HepG2 (cell line): ENCODE results near the gene HPDL. TPM values are rescaled to one million over a fixed set of nuclear protein-coding genes. Genes with fewer than 3 reads are reported as not detected.
A peak's percentile ranks its signal among the peaks of the same experiment; 100 is the strongest.

Source experiments
- AGO2 ChIP-seq: fragments of 200-400 bp; formaldehyde crosslinking; optimal IDR thresholded peaks from 2 replicates; pipeline ENCODE3; 2017; ENCODE audit warnings: mild to moderate bottlenecking, low read depth, low read length, moderate library complexity
- EP300 ChIP-seq, 3 experiments: sonication (generic) in 1 of 3; formaldehyde crosslinking in 1 of 3; IDR thresholded peaks; 2 replicates each; pipeline versions ENCODE4 v1.5.1 to v1.6.1; 2011 to 2020; ENCODE audit warnings: low read depth in 2 of 3, low read length in 2 of 3, borderline replicate concordance in 1 of 3, improper control_type of control experiment in 1 of 3, mild to moderate bottlenecking in 1 of 3, missing genetic modification reagents in 1 of 3, moderate library complexity in 1 of 3
- FOXA1 ChIP-seq, 2 experiments: fragments of 450-650 bp in 1 of 2; sonication (generic) in 1 of 2; formaldehyde crosslinking in 1 of 2; IDR thresholded peaks; 2 replicates each; pipeline versions ENCODE4 v1.4.0 to v1.6.1; 2016 to 2020; ENCODE audit warnings: missing genetic modification reagents in 1 of 2
- KLF9 ChIP-seq: IDR thresholded peaks from 2 replicates; pipeline ENCODE4 v1.6.1; 2016; ENCODE audit warnings: low read depth
- KMT2A ChIP-seq: sonication (generic); formaldehyde crosslinking; IDR thresholded peaks from 2 replicates; pipeline ENCODE4 v1.4.0; 2020; ENCODE audit warnings: missing genetic modification reagents
- NCOA1 ChIP-seq: sonication (generic); formaldehyde crosslinking; IDR thresholded peaks from 2 replicates; pipeline ENCODE4 v1.9.0; 2021; ENCODE audit warnings: missing genetic modification reagents
- RELA ChIP-seq: sonication (generic); formaldehyde crosslinking; IDR thresholded peaks from 2 replicates; pipeline ENCODE4 v1.4.0; 2020; ENCODE audit warnings: missing genetic modification reagents
- TAF15 ChIP-seq: fragments of 200-400 bp; formaldehyde crosslinking; IDR thresholded peaks from one replicate; pipeline ENCODE4 v1.6.1; 2018; ENCODE audit warnings: mild to moderate bottlenecking, low read depth, low read length; ENCODE audit not compliant: poor library complexity, severe bottlenecking
- TBL1XR1 ChIP-seq: fragments of 150-350 bp; IDR thresholded peaks from 2 replicates; pipeline ENCODE4 v1.6.1; 2014; ENCODE audit warnings: borderline replicate concordance, low read length; ENCODE audit not compliant: partially characterized antibody
- YEATS2 ChIP-seq: sonication (generic); formaldehyde crosslinking; IDR thresholded peaks from 2 replicates; pipeline ENCODE4 v1.4.0; 2020; ENCODE audit warnings: missing genetic modification reagents, borderline replicate concordance
- ZFX ChIP-seq: sonication (generic); formaldehyde crosslinking; IDR thresholded peaks from 2 replicates; pipeline ENCODE4 v1.4.0; 2020; ENCODE audit warnings: mild to moderate bottlenecking, low read depth, missing genetic modification reagents, moderate library complexity
- ZNF333 ChIP-seq: sonication (generic); formaldehyde crosslinking; IDR thresholded peaks from 2 replicates; pipeline ENCODE4 v1.4.0; 2020; ENCODE audit warnings: mild to moderate bottlenecking, missing genetic modification reagents, borderline replicate concordance
- ZNF496 ChIP-seq: sonication (generic); formaldehyde crosslinking; IDR thresholded peaks from 2 replicates; pipeline ENCODE4 v1.8.1; 2023; ENCODE audit warnings: mild to moderate bottlenecking, moderate library complexity, missing genetic modification reagents; ENCODE audit not compliant: insufficient replicate concordance
- ZNF501 ChIP-seq: sonication (generic); formaldehyde crosslinking; IDR thresholded peaks from 2 replicates; pipeline ENCODE4 v1.5.1; 2020; ENCODE audit warnings: mild to moderate bottlenecking, moderate library complexity, missing genetic modification reagents
- ZNF510 ChIP-seq: sonication (generic); formaldehyde crosslinking; IDR thresholded peaks from 2 replicates; pipeline ENCODE4 v1.4.0; 2020; ENCODE audit warnings: low read depth, mild to moderate bottlenecking, missing genetic modification reagents
- ZNF589 ChIP-seq: sonication (generic); formaldehyde crosslinking; conservative IDR thresholded peaks from 2 replicates; pipeline ENCODE4 v1.8.0; 2022; ENCODE audit warnings: mild to moderate bottlenecking, moderate library complexity, missing genetic modification reagents
- polyA plus RNA-seq, 8 experiments: library from polyadenylated mRNA; depleted of rRNA in 3 of 8; stranded (reverse) in 7 of 8; unstranded in 1 of 8; fragments of >200 nt; fragmentation: Illumina TruSeq in 4 of 8; extraction: Trizol in 4 of 8; gene quantifications; 2 replicates each; pipeline versions ENCODE4 v1.2.1 to v1.2.3, GENCODE V29; 2011 to 2016; ENCODE audit warnings: low read depth in 4 of 8, missing spikeins in 1 of 8, mixed read lengths in 1 of 8; ENCODE audit not compliant: insufficient read depth in 1 of 8
- total RNA-seq, 5 experiments: library from RNA; depleted of rRNA; stranded (reverse); fragments of >200 nt; fragmentation: Illumina TruSeq; extraction: Trizol; gene quantifications; 2 replicates each; pipeline ENCODE4 v1.2.3, GENCODE V29; 2016; ENCODE audit warnings: low read depth in 1 of 5
- TF ChIP-seq, protein P1 (sequence below): sonication (generic); formaldehyde crosslinking; IDR thresholded peaks from 2 replicates; pipeline ENCODE4 v1.8.0; 2022; ENCODE audit warnings: missing genetic modification reagents, mild to moderate bottlenecking, inconsistent platforms, borderline replicate concordance
- TF ChIP-seq, protein P2 (sequence below): IDR thresholded peaks from 2 replicates; pipeline ENCODE4 v1.6.1; 2016; ENCODE audit warnings: mild to moderate bottlenecking, missing biosample characterization, missing genetic modification reagents
- TF ChIP-seq, protein P3 (sequence below): sonication (generic); formaldehyde crosslinking; IDR thresholded peaks from 2 replicates; pipeline ENCODE4 v1.5.0; 2020; ENCODE audit warnings: missing genetic modification reagents
- TF ChIP-seq, protein P4 (sequence below): sonication (generic); formaldehyde crosslinking; IDR thresholded peaks from 2 replicates; pipeline ENCODE4 v1.9.0; 2022; ENCODE audit warnings: low read depth, missing genetic modification reagents
- TF ChIP-seq, protein P5 (sequence below): sonication (generic); formaldehyde crosslinking; IDR thresholded peaks from 2 replicates; pipeline ENCODE4 v1.8.1; 2023; ENCODE audit warnings: missing genetic modification reagents, inconsistent platforms, borderline replicate concordance

HPDL gene
- total and polyA plus RNA-seq, 2 of the 13 experiments (the other 11 are each of a cell fraction or from before 2014, with no cell fraction given), result not detected

DNA sequence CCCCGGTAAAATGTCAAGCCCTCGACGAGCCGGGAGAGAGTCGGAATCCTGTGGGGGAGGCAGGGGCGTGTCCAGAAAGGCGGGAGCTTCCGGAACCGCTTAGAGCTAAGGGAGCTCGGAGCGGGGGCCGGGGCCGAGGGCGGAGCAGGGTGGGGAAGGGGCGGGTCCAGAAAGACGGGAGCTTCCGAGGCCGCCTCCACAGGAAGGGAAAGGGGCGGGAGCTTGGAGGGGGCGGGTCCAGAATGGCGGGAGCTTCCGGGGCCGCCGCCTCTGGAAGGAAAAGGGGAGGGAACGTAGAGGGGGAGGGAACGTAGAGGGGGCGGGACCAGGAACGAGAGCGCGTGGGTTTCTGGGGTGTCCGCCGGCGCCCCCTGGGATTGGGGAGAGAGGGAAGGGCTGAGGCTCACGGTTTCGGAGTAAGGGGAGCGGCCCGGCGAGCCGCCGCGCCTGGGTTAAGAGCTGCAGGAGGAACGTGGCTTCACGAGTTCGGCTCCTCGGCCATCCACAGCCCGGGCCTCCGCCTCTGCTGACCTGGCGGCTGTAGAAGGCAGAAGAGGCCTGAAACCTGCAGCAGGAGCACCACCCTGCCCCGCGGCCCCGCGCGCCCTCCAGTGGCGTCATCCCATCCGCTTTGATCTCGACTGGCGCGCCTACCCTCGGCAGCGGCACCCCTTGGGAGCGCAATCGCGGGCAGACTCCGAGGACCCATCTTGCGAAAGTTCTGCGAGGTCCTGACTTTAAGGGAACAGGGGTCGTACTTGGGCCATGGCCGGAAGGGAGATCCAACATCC is 23.0 kb upstream of the HPDL start (continued):
- TF ChIP-seq EP300 (IDR thresholded peaks at IDR 0.05; ENCODE audit: low read depth in 2 of 2, low read length in 2 of 2), result peak in 1 of 2 experiments; percentile 15; a peak in 1 of 4 replicates
- no peak; the same call in 1 of the 2 replicates for TF ChIP-seq EP300 (CRISPR knock-in tag; IDR thresholded peaks at IDR 0.05; ENCODE audit: borderline replicate concordance)
- peak; percentile 81 for TF ChIP-seq YEATS2
- TF ChIP-seq FOXA1 (IDR thresholded peaks at IDR 0.05), result no peak
- peak; percentile 5; the same call in 1 of the 2 replicates for TF ChIP-seq FOXA1 (CRISPR knock-in tag; IDR thresholded peaks at IDR 0.05)
- TF ChIP-seq ZNF510 (CRISPR knock-in tag), result no peak
- TF ChIP-seq, protein P1, sequence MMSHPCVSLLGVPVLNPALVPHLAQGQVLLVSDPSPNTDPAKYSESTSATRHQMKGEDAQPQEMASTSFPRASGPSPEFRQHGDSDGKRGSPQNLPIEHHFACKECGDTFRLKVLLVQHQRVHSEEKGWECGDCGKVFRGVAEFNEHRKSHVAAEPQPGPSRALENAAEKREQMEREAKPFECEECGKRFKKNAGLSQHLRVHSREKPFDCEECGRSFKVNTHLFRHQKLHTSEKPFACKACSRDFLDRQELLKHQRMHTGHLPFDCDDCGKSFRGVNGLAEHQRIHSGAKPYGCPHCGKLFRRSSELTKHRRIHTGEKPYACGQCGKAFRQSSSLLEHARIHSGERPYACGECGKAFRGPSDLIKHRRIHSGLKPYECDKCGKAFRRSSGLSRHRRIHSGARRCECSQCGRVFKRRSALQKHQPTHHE, result no peak; the same call in 1 of the 2 replicates
- TF ChIP-seq ZNF496, result no peak
- TF ChIP-seq, protein P2, sequence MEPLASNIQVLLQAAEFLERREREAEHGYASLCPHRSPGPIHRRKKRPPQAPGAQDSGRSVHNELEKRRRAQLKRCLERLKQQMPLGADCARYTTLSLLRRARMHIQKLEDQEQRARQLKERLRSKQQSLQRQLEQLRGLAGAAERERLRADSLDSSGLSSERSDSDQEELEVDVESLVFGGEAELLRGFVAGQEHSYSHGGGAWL (CRISPR knock-in tag), result peak; percentile 81
- TF ChIP-seq KLF9 (CRISPR knock-in tag), result no peak
- TF ChIP-seq ZNF501 (CRISPR knock-in tag), result peak; percentile 63; the same call in 1 of the 2 replicates
- TF ChIP-seq NCOA1, result peak; percentile 85
- peak; percentile 87 for TF ChIP-seq AGO2
- TF ChIP-seq, protein P3, sequence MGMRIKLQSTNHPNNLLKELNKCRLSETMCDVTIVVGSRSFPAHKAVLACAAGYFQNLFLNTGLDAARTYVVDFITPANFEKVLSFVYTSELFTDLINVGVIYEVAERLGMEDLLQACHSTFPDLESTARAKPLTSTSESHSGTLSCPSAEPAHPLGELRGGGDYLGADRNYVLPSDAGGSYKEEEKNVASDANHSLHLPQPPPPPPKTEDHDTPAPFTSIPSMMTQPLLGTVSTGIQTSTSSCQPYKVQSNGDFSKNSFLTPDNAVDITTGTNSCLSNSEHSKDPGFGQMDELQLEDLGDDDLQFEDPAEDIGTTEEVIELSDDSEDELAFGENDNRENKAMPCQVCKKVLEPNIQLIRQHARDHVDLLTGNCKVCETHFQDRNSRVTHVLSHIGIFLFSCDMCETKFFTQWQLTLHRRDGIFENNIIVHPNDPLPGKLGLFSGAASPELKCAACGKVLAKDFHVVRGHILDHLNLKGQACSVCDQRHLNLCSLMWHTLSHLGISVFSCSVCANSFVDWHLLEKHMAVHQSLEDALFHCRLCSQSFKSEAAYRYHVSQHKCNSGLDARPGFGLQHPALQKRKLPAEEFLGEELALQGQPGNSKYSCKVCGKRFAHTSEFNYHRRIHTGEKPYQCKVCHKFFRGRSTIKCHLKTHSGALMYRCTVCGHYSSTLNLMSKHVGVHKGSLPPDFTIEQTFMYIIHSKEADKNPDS (CRISPR knock-in tag), result no peak
- TF ChIP-seq ZNF333, result peak; percentile 72; the same call in 1 of the 2 replicates
- TF ChIP-seq, protein P4, sequence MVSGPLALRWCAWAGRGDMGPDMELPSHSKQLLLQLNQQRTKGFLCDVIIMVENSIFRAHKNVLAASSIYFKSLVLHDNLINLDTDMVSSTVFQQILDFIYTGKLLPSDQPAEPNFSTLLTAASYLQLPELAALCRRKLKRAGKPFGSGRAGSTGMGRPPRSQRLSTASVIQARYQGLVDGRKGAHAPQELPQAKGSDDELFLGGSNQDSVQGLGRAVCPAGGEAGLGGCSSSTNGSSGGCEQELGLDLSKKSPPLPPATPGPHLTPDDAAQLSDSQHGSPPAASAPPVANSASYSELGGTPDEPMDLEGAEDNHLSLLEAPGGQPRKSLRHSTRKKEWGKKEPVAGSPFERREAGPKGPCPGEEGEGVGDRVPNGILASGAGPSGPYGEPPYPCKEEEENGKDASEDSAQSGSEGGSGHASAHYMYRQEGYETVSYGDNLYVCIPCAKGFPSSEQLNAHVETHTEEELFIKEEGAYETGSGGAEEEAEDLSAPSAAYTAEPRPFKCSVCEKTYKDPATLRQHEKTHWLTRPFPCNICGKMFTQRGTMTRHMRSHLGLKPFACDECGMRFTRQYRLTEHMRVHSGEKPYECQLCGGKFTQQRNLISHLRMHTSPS (CRISPR knock-in tag), result no peak
- TF ChIP-seq KMT2A, result 0 out of 2 replicates have a peak, but pooled peaks have one; percentile 47
- TF ChIP-seq TBL1XR1, result no peak
- TF ChIP-seq, protein P5, sequence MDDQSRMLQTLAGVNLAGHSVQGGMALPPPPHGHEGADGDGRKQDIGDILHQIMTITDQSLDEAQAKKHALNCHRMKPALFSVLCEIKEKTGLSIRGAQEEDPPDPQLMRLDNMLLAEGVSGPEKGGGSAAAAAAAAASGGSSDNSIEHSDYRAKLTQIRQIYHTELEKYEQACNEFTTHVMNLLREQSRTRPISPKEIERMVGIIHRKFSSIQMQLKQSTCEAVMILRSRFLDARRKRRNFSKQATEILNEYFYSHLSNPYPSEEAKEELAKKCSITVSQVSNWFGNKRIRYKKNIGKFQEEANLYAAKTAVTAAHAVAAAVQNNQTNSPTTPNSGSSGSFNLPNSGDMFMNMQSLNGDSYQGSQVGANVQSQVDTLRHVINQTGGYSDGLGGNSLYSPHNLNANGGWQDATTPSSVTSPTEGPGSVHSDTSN (CRISPR knock-in tag), result no peak
- TF ChIP-seq TAF15, result no peak
- peak; percentile 95 for TF ChIP-seq ZFX (CRISPR knock-in tag)
- no peak; the same call in 1 of the 2 replicates for TF ChIP-seq ZNF589
- TF ChIP-seq RELA (CRISPR knock-in tag), result 0 out of 2 replicates have a peak, but pooled peaks have one; percentile 40
